Testis (tissue), 3 donors: ENCODE measurements around the gene TMEM150B. TPM values are rescaled to one million over a fixed set of nuclear protein-coding genes. Genes with fewer than 3 reads are reported as not detected.

Experiments
- DNase-seq: peaks from one replicate; pipeline ENCODE4 v3.0.0-alpha.2; 2019
- H3K27ac ChIP-seq, 2 donors: fragments of 200-600 bp; sonication (generic); one replicate each; pipeline ENCODE4 v1.5.1; 2019
- H3K27me3 ChIP-seq: fragments of 200-600 bp; sonication (generic); one replicate; pipeline ENCODE4 v1.5.1; 2019
- H3K36me3 ChIP-seq: fragments of 200-600 bp; sonication (generic); one replicate; pipeline ENCODE4 v1.5.1; 2017; ENCODE audit warnings: low read depth; ENCODE audit errors: missing control alignments
- H3K4me1 ChIP-seq: fragments of 200-600 bp; sonication (generic); one replicate; pipeline ENCODE4 v1.5.1; 2019
- H3K4me3 ChIP-seq, 2 donors: fragments of 200-600 bp; sonication (generic); one replicate each; pipeline ENCODE4 v1.5.1; 2017 to 2019
- H3K9me3 ChIP-seq: fragments of 200-600 bp; sonication (generic); one replicate; pipeline ENCODE4 v1.5.1; 2017
- CTCF ChIP-seq, 3 experiments: fragments of 450-650 bp in 2 of 3; fragments of 200-600 bp in 1 of 3; sonication (generic) in 1 of 3; IDR thresholded peaks; one replicate each; pipeline ENCODE4 v1.5.1; 2016 to 2019; ENCODE audit warnings: antibody characterized with exemption in 3 of 3, mild to moderate bottlenecking in 2 of 3, moderate library complexity in 1 of 3
- POLR2A ChIP-seq: fragments of 450-650 bp; IDR thresholded peaks from one replicate; pipeline ENCODE4 v1.6.1; 2017; ENCODE audit warnings: antibody characterized with exemption, mild to moderate bottlenecking, moderate library complexity
- WGBS, 2 donors: methylation state at CpG; one replicate each; pipeline ENCODE4 v1.1.5; 2018; 5-methylcytosine and 5-hydroxymethylcytosine counted together
- intact Hi-C: fragments of 100-400 bp; cut with DNase I; formaldehyde crosslinking; loops from one replicate; pipeline ENCODE4 v1.15.1; 2023; ENCODE audit warnings: low total_unique reads
- polyA plus RNA-seq: library from polyadenylated mRNA; stranded (reverse); fragments of 350-450 nt; fragmentation: Illumina TruSeq; extraction: RNeasy Lipid Tissue Mini Kit (QIAGEN cat#74804); gene quantifications from one replicate; pipeline ENCODE4 v1.2.3, GENCODE V29; 2014; ENCODE audit warnings: low read depth, low replicate concordance; ENCODE audit not compliant: insufficient read depth
- total RNA-seq, 2 donors: library from RNA; depleted of rRNA; stranded (reverse); fragments of >200 nt; gene quantifications; one replicate each; pipeline ENCODE4 v1.2.3, GENCODE V29; 2016

Gene TMEM150B
- total and polyA plus RNA-seq, 3 donors from 2014 or later = 0.98 to 2.2 TPM; not detected in 1

- no peaks in the 10 kb centered on the region for H3K9me3 ChIP-seq
- H3K4me3 ChIP-seq = no peak overlapping the region
- H3K36me3 ChIP-seq = no peaks in the 10 kb centered on the region
- no peak overlapping the region for H3K27ac ChIP-seq
- WGBS, 2 donors = 18 to 30% methylated on average over 5 to 13 of the region's 13 CpGs
- no peaks in the 10 kb centered on the region for H3K27me3 ChIP-seq
- intact Hi-C loops = no loop called here
- TF ChIP-seq CTCF (IDR thresholded peaks at IDR 0.05) (no peak), POLR2A (no peak)
- DNase-seq = no peak
- H3K4me1 ChIP-seq = peaks cover 8% of the 10 kb centered on the region
These were observed 30.2 kb upstream of the TMEM150B start for GRCh38 chr19:55355213-55355821.

GRCh38 chr19:55354698-55355212, 29.6 kb upstream of the TMEM150B start, which contains the start of gene COX6B2:
TSS of gene COX6B2 (minus strand) at chr19:55354719. CDS start at chr19:55354521, 198 bp downstream.
- intact Hi-C loops = no loop called here
- H3K9me3 ChIP-seq = no peaks in the 10 kb centered on the region

GRCh38 chr19:55353803-55354697, 28.9 kb upstream of the TMEM150B start:
- H3K9me3 ChIP-seq = no peaks in the 10 kb centered on the region
- no peaks in the 10 kb centered on the region for H3K27me3 ChIP-seq
- peak; percentile 65 for DNase-seq
- peak overlapping the region; percentile 44 to 58 for H3K4me3 ChIP-seq
- no peak for TF ChIP-seq CTCF (IDR thresholded peaks at IDR 0.05)
- TF ChIP-seq POLR2A = no peak
- no peaks in the 10 kb centered on the region for H3K36me3 ChIP-seq
- 1 to 2% methylated on average over 27 to 66 of the region's 72 CpGs for WGBS, 2 donors
- peaks cover 8% of the 10 kb centered on the region for H3K4me1 ChIP-seq
- no peak overlapping the region for H3K27ac ChIP-seq
- intact Hi-C loops = no loop called here

More at GRCh38 chr19:55354698-55355212, 29.6 kb upstream of the TMEM150B start, which contains the start of gene COX6B2:
- peak within 1 kb of the TSS; percentile 44 to 58 for H3K4me3 ChIP-seq
- 0 to 1% methylated on average over 22 to 43 of the region's 43 CpGs for WGBS, 2 donors
- DNase-seq = peak; percentile 41
- no peak within 1 kb of the TSS for H3K27ac ChIP-seq
- H3K27me3 ChIP-seq = no peaks in the 10 kb centered on the region
- TF ChIP-seq CTCF (IDR thresholded peaks at IDR 0.05) = no peak
- no peak for TF ChIP-seq POLR2A
- H3K4me1 ChIP-seq = peaks cover 8% of the 10 kb centered on the region
- no peaks in the 10 kb centered on the region for H3K36me3 ChIP-seq

GRCh38 chr19:55353356-55353802, 28.2 kb upstream of the TMEM150B start:
- Histone ChIP-seq H3K36me3 (no peaks in the 10 kb centered on the region), H3K27me3 (no peaks in the 10 kb centered on the region), H3K27ac (no peak overlapping the region), H3K4me1 (peaks cover 8% of the 10 kb centered on the region), H3K4me3 (peak overlapping the region; percentile 44 to 58), H3K9me3 (no peaks in the 10 kb centered on the region)
- 0 to 2% methylated on average over 5 to 24 of the region's 24 CpGs for WGBS, 2 donors
- intact Hi-C loops = no loop called here
- no peak for DNase-seq
- TF ChIP-seq CTCF (IDR thresholded peaks at IDR 0.05) = no peak
- no peak for TF ChIP-seq POLR2A
